ENCODE measurements around the gene PDXK. TPM values are rescaled to one million over a fixed set of nuclear protein-coding genes. Genes with fewer than 3 reads are reported as not detected.
A peak's percentile ranks its signal among the peaks of the same experiment; 100 is the strongest.

Gene PDXK
- total RNA-seq, 1 experiment from 2014 or later, result 114 TPM

DNA sequence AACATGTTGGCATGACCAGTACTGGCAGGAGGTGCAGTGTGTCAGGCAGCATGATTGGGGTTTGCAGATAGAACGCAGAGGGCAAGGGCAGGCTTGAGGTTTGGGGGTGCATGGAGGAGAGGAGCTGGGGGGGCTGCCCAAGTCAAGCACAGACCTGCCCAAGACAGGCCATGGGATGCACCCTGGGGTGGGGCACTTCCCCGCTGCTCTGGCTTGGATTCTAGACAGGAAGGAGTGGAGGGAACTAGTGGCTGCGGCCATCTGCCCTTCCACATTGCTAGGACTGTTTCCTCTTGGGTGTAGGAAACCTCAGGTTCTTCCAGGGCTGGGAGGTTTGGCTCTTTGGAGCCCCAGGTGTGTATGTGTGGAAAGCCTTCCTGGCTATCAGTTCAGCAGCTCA lies 3.0 kb downstream of the PDXK start:
- no peaks in the 10 kb centered on the region for H3K27me3 ChIP-seq (replicated peaks; ENCODE audit: insufficient read depth, low read depth, low read length, poor library complexity)
- peaks cover 30% of the 10 kb centered on the region for H3K4me1 ChIP-seq (ENCODE audit: insufficient read depth, low read length, poor library complexity, severe bottlenecking)
- H3K4me3 ChIP-seq (ENCODE audit: low read depth, low read length, poor library complexity, severe bottlenecking), result no peak overlapping the region
- CTCF ChIA-PET, result no interaction called here
- intact Hi-C loops (cut with micrococcal nuclease; ENCODE audit: unreplicated experiment), result no loop called here
- no peak overlapping the region for H3K27ac ChIP-seq (ENCODE audit: low read depth, low read length, poor library complexity, severe bottlenecking)
- peaks cover 5% of the 10 kb centered on the region for H3K36me3 ChIP-seq (ENCODE audit: insufficient read depth, low read length, poor library complexity, severe bottlenecking)
- H3K9me3 ChIP-seq (ENCODE audit: low read depth, low read length, poor library complexity, severe bottlenecking), result no peaks in the 10 kb centered on the region
- POLR2A ChIA-PET (ENCODE audit: low non-redundant PET), result no interaction called here
- no peak for DNase-seq (ENCODE audit: low spot score)
- TF ChIP-seq, protein P1, sequence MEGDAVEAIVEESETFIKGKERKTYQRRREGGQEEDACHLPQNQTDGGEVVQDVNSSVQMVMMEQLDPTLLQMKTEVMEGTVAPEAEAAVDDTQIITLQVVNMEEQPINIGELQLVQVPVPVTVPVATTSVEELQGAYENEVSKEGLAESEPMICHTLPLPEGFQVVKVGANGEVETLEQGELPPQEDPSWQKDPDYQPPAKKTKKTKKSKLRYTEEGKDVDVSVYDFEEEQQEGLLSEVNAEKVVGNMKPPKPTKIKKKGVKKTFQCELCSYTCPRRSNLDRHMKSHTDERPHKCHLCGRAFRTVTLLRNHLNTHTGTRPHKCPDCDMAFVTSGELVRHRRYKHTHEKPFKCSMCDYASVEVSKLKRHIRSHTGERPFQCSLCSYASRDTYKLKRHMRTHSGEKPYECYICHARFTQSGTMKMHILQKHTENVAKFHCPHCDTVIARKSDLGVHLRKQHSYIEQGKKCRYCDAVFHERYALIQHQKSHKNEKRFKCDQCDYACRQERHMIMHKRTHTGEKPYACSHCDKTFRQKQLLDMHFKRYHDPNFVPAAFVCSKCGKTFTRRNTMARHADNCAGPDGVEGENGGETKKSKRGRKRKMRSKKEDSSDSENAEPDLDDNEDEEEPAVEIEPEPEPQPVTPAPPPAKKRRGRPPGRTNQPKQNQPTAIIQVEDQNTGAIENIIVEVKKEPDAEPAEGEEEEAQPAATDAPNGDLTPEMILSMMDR (conservative IDR thresholded peaks at IDR 0.05; ENCODE audit: low read depth, low read length), result no peak
- no peak for TF ChIP-seq EZH2 (IDR thresholded peaks at IDR 0.05; ENCODE audit: borderline replicate concordance, low read depth, low read length, poor library complexity, severe bottlenecking)
- TSS peak; percentile 27 for BruUV-seq (replicated peaks)

DNA sequence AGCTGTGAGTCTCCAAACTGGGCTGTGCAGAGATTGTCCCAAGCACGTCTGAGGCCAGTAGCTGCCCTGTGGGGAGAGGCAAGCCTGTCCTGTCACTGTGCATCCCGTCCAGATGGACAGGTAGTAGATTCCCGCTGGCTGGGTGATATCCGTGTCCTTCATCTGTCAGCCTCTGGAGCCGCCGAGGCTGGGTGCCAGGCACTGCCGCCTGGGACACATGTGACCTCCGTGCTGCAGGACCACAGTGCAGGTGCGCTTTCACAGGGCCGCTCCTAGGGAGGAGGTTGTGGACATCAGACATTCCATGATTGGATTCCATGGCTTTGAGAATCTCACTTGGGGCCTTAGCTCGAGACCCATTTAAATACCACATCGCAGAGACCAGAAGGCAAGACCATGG lies 4.7 kb downstream of the PDXK start:
- no peak overlapping the region for H3K4me3 ChIP-seq (ENCODE audit: low read depth, low read length, poor library complexity, severe bottlenecking)
- intact Hi-C loops (cut with micrococcal nuclease; ENCODE audit: unreplicated experiment), result no loop called here
- ChIA-PET CTCF (no interaction called here), POLR2A (ENCODE audit: low non-redundant PET) (no interaction called here)
- no peak for DNase-seq (ENCODE audit: low spot score)
- H3K4me1 ChIP-seq (ENCODE audit: insufficient read depth, low read length, poor library complexity, severe bottlenecking), result peaks cover 47% of the 10 kb centered on the region
- H3K27me3 ChIP-seq (replicated peaks; ENCODE audit: insufficient read depth, low read depth, low read length, poor library complexity), result no peaks in the 10 kb centered on the region
- no TSS peak for BruUV-seq (replicated peaks)
- H3K36me3 ChIP-seq (ENCODE audit: insufficient read depth, low read length, poor library complexity, severe bottlenecking), result peaks cover 5% of the 10 kb centered on the region
- no peaks in the 10 kb centered on the region for H3K9me3 ChIP-seq (ENCODE audit: low read depth, low read length, poor library complexity, severe bottlenecking)
- H3K27ac ChIP-seq (ENCODE audit: low read depth, low read length, poor library complexity, severe bottlenecking), result no peak overlapping the region
- TF ChIP-seq, protein P1 (conservative IDR thresholded peaks at IDR 0.05; ENCODE audit: low read depth, low read length), result no peak
- no peak for TF ChIP-seq EZH2 (IDR thresholded peaks at IDR 0.05; ENCODE audit: borderline replicate concordance, low read depth, low read length, poor library complexity, severe bottlenecking)

DNA sequence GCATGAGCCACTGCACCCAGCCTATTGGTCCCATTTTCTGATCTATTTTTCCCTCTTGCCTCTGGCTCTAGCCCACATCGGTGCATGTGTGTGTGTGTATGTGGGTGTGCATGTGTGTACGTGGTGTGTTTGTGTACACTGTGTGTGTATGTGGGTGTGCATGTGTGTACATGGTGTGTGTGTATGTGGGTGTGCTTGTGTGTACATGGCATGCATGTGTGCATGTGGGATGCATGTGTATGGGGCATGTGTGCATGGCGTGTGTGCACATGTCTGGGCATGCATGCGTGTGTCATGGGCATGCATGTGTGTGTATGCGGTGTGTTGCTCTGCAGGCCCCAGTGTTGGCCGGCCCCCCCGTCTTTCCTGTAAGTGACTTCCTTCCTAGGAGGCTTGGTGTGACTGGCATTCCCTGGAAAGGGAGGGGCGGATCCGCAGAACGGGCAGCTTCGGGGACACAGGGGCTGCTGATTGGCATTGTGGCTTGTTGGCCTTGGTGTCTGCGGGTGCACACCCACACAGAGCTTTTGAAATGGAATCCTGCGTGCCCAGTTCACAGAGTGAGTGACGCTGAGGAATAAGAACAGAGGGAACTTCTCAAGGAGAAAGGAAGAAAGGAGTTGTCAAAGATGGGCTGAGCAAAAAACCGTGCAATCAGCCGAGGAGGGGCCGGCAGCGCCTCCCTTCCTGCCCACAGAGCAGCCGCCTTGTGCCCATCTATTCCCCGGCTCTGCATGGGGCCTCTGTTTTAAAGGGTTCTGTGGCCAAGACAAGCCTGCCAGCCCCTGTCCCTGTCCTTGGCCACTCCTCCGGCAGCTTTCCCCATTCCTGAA lies 8.0 kb downstream of the PDXK start:
- no peak for TF ChIP-seq EZH2 (IDR thresholded peaks at IDR 0.05; ENCODE audit: borderline replicate concordance, low read depth, low read length, poor library complexity, severe bottlenecking)
- TF ChIP-seq, protein P1 (conservative IDR thresholded peaks at IDR 0.05; ENCODE audit: low read depth, low read length), result no peak
- peak overlapping the region; percentile 75 for H3K27ac ChIP-seq (ENCODE audit: low read depth, low read length, poor library complexity, severe bottlenecking)
- POLR2A ChIA-PET (ENCODE audit: low non-redundant PET), result no interaction called here

More for the DNA sequence above, 8.0 kb downstream of the PDXK start:
- no peak for DNase-seq (ENCODE audit: low spot score)
- Histone ChIP-seq H3K9me3 (ENCODE audit: low read depth, low read length, poor library complexity, severe bottlenecking) (no peaks in the 10 kb centered on the region), H3K36me3 (ENCODE audit: insufficient read depth, low read length, poor library complexity, severe bottlenecking) (peaks cover 5% of the 10 kb centered on the region), H3K27me3 (replicated peaks; ENCODE audit: insufficient read depth, low read depth, low read length, poor library complexity) (no peaks in the 10 kb centered on the region), H3K4me1 (ENCODE audit: insufficient read depth, low read length, poor library complexity, severe bottlenecking) (peaks cover 63% of the 10 kb centered on the region), H3K4me3 (ENCODE audit: low read depth, low read length, poor library complexity, severe bottlenecking) (no peak overlapping the region)
- BruUV-seq (replicated peaks), result no TSS peak
- CTCF ChIA-PET, result no interaction called here
- intact Hi-C loops (cut with micrococcal nuclease; ENCODE audit: unreplicated experiment), result no loop called here

All from A673 (cell line).